GM04503 (cell line): Measurements from ENCODE around the gene SSBP2.

Experiments
- DNase-seq: peaks from one replicate; pipeline ENCODE4 v3.0.0-alpha.2; 2012; ENCODE audit warnings: low read depth

Gene SSBP2

DNA sequence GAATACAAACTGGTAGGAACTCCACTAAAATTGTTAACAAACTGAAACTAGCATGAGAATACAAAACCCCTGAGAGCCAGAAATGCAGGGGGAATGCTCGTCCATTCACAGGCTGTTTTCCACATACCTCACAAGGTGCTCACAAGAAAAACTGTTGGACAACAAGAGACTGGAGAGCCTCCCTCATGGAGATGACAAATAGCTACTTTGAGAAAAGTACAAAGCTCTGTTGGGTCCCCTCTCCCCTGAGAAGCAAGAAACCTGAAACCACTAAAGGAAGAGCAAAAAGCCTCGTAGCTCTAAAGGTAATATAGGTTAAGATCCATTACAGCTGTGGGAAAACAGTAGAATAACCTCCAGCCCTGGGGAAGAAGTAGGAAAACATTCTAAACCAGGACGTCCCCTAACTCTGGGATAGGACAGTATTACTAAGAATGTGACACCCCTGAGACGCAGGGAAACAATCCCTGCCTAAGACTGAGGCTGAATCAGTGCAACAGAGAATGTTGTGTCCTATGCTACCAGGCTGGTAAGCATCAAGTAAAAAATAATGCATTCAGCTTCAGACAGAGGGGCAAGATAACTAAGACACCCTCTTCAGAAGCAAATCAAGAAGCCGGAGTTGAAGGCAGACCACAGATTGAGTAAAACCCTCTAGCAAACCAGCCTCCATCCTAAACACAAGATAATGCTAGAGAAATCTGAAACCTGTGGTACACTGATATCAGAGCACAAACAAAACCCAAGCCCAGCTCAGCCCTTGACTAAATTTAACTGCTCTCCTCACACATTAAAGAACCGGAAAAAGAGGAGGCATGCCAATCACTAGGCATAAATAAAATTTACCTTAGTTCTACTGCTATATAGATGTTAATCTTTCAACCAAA is 160.2 kb downstream of the SSBP2 start:
- no peak for DNase-seq

DNA sequence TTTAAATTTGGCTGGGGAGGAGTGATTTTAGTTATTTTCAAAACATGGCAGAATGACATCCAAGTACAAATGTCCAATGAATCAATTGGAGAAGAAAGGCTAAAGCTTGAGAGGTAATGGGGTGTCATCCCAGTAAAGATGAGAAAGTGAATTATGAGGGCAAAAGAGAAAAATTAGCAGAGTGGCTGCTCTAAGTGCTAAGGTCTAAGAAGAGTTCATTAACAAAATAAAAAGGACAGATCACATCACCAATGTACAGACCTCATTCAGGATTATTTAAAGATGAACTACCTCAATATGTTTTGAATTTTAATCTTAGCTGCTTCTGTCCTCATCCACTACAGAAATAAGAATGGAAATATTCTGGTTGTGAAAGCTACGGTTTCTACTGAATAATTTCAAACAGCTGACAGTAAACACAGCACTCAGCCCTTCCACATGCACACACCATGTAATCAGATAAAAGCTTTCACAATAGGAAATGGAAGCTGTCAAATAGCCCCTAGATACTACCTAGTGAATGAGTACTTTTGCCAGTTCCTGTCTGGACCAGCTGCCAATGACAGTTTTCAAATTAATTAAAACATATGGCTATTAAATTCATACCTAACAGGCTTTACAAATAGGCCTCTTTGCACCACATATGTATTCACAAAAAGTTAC is 171.5 kb downstream of the SSBP2 start:
- peak; percentile 11 for DNase-seq

GRCh38 chr5:81577091-81577490 is 173.8 kb downstream of the SSBP2 start:
- DNase-seq: no peak

DNA sequence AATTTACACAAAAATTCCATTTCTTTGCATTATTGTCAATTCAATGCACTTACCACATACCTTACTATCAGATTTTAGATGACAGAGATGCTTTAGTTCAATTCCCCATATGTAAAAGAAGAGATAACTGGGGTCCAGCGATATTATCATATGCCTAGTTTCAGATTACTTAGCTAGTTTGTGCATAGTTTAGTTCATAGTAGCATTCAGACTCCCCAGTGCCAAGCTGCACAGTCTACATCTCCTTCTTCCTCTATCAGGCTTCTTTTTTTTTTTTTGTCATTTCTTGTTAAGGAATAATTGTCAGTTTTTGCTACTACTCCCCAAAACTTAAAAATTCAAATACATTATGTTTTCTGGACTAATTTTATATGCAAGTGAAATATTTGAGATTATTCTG is 175.0 kb downstream of the SSBP2 start:
- no peak for DNase-seq

- DNase-seq: peak; percentile 15
These were observed 178.7 kb downstream of the SSBP2 start for GRCh38 chr5:81572201-81572600.

DNA sequence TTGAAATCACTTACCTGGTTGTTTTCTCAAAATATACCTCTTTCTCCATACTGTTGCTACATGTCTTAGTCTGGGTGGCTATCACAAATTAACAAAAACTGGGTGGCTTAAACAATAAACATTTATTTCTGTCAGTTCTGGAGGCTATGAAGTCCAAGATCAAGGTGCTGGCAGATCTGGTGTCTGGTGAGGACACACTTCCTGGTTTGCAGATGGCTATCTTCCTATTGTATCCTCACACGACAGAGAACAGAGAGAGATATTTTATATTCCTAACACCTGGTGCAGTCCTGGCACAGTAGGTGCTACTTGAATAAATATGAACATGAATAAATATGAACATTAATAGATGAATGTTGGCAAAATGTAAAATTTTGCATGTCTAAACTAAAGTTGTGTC is 192.7 kb downstream of the SSBP2 start:
- DNase-seq: no peak

DNA sequence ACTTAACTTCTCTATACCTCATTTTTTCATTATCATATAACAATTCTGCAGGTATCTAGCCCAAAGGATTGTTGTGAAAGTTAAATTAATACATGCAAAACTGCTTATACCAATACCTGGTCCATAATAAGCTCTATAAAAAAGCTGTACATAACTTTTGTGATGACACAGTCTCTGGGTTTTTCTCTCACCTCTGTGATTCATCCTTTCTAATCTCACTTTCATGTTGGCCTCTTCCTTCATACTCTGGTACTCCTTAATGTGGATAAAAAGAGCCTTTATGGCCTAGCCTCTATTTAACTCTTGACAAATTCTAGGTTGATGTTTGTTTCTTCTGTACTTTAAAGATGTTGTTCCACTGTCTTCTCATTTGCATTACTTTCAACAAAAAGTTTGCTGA is 194.1 kb downstream of the SSBP2 start:
- no peak for DNase-seq

DNA sequence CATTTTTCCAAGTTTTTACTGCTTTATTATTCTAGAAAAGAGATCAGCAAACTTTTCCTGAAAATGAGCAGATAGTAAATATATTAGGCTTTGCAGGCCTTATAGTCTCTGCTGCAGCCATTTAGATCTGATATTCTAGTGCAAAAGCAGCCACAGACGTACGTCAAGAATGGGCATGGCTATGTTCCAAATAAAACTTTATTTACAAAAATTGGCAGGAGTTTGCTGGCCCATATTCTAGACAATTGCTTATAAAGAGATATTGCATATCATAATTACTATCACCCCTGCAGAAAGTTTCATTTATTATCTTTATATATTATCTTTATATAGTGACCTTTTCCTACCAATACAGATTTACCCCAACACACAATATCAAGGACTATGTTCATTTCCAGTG is 195.0 kb downstream of the SSBP2 start:
- DNase-seq: no peak

GRCh38 chr5:81554647-81555046 is 196.2 kb downstream of the SSBP2 start:
- no peak for DNase-seq

DNA sequence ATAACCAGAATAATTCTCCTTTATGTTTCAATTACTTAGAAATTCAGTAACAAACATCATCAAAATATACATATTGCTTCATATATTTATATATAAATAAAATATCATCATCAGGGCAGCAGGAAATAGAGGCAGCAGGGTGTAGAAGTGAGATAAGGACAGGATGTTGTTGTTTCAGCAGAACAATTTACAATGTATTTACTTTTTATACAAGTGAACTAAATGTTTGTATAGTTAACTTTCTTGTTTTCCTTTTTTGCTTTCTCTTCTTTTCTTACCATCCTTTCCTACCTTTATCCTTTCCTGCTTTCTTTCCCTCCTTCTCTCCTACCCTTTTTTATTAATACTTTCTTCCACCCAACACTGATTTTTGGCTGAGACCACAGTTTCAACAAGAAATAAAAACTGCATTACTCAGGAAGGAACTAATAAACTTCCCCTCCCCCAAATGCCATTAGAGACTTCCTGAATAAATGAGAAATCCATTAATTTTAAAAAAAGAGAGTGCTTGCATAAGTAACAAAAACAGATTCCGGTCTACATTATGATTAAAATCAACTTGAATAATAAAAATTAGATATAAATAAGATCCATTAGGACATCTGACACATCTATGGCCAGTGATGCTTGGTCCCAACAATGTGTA is 197.2 kb downstream of the SSBP2 start:
- no peak for DNase-seq

GRCh38 chr5:81552852-81553566 is 197.9 kb downstream of the SSBP2 start:
- DNase-seq: no peak

DNA sequence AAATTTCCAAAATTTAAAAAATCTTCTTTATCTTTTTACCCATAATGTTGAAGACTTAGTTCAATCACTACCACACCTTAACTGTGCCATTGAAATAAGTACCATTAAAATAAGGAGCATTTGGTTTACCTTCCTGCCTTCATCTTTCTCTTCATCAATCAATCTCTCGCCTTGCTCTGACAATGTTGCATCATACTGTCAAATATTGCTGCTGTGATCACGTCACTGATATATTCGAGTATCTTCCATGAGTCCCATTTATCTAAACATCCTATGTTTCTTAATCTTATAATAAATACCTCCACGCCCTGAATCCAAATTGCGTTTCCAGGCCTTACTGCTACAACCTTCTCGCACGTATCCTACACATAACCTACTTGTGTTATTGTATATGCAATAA is 201.8 kb downstream of the SSBP2 start:
- DNase-seq: no peak

GRCh38 chr5:81547001-81547400 is 203.9 kb downstream of the SSBP2 start:
- DNase-seq: no peak

GRCh38 chr5:81545911-81546310 is 205.0 kb downstream of the SSBP2 start:
- no peak for DNase-seq

DNA sequence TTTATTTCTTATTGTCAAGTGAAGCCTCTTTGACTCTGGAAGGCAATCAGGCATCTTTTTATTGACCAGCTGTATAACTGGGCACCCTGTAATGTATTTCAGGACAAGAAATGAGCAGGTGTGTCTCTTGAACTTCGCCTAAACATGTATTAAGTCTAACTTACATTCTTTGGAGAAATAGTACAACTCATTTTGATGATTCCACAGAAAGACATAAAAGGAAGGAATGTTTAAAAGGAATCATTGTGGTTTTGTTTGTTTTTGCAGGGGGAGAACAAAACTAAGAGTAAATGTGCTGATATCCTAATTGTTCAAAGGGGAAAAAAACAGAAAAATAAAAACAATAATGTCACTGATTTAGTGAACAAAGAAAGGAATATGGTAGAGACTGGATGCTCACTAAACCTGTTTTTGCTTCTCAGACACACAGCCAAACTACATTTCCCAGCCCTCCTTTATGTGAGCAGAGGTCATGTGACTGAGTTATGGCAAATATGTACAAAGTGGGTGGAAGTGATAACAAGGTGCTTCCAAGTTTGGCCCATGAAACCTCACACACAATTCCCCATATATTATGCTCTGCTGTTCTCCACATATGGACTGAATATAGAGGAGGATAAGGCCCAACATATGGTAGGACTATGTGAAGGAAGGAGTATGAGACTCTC is 206.4 kb downstream of the SSBP2 start:
- no peak for DNase-seq

DNA sequence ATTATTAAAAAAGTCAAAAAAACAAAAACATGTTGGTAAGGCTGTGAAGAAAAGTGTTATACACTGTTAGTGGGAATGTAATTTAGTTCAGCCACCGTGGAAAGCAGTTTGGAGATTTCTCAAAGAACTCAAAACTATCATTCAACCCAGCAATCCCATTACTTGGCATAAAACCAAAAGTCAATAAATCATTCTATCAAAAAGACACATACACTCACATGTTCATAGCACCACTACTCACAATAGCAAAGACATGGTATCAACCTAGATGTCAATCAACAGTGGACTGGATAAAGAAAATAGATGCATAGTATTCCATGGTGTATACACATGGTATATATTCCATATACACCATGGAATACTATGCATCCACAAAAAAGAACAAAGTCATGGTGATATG is 208.7 kb downstream of the SSBP2 start:
- DNase-seq: no peak

DNA sequence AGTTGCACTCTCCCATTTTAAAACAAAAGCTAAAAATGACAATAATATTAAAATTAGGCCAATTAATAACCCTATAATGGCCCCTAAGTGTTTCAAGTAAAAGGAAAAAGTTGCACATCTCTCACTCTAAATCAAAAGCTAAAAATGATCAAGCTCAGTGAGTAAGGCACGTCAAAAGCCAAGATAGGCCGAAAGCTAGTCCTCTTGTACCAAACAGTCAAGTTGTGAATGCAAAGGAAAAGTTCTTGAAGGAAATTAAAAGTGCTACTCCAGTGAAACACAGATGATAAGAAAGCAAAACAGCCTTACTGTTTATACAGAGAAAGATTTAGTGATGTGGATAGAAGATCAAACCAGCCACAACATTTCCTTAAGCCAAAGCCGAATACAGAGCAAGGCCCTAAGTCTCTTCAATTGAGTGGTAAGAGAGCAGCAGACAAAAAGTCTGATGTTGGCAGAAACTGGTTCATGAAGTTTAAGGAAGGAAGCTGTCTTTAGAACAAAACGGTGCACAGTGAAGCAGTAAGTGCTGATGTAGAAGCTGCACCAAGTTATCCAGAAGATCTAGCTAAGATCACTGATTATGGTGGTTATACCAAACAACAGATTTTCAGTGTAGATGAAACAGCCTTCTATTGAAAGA is 212.9 kb downstream of the SSBP2 start:
- DNase-seq: no peak

DNA sequence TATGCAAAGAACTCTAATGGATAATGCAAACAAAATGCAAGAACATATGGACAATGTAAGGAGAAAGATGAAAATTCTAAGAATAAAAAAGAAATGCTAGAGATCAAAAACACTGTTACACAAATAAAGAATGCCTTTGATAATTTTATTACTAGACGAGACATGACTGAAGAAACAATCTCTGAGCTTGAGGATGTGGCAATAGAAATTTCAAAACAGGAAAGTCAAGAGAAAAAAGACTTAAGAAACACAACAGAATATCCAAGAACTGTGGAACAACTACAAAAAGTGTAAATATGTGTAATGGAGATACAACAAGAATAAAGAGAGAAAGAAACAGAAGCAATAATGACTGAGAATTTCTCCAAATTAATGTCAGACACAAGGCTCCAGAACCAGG is 216.5 kb downstream of the SSBP2 start:
- DNase-seq: no peak

DNA sequence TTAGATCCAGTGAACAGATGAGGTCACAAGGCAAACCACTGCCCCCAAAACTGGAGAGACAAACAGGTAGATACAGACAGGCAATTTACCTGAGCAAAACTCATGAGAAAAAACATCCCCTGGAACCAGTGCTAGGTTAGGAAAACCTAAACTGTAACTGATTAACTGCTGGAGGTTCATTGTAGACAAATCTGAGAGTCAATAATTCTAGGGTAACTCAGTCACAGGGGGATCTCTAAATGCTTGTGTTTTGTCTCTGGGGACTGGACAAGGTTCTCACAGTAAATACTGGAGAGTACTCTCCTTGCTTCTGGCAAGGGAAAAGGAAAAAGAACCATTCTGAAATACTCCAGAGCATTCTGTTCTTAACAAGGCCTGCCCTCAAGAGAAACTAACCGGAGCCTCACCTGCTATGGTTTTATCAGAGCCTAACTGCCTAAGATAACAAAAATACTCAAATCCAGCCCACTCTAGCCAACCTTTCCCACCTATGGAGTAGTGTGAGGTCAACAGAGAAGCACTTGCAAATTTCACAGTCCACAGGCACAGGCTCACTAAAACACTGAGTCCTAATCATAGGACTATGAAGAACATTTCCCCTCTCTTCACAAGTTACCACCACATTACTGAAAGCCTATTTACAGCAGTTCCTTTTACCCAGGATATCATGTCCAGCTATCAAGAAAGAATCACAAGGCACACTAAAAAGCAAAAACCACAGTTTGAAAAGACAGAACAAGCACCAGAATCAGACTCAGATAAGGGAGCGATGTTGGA is 217.1 kb downstream of the SSBP2 start:
- no peak for DNase-seq

GRCh38 chr5:81530919-81531318 is 220.0 kb downstream of the SSBP2 start:
- no peak for DNase-seq

- DNase-seq: peak; percentile 4
These were observed 225.2 kb downstream of the SSBP2 start for GRCh38 chr5:81525690-81526089.
